ENCODE data around the gene SFI1. TPM values are rescaled to one million over a fixed set of nuclear protein-coding genes. Genes with fewer than 3 reads are reported as not detected.
A peak's percentile ranks its signal among the peaks of the same experiment; 100 is the strongest.

SFI1 gene
- total RNA-seq, 1 donor from 2014 or later = 9.0 TPM

DNA sequence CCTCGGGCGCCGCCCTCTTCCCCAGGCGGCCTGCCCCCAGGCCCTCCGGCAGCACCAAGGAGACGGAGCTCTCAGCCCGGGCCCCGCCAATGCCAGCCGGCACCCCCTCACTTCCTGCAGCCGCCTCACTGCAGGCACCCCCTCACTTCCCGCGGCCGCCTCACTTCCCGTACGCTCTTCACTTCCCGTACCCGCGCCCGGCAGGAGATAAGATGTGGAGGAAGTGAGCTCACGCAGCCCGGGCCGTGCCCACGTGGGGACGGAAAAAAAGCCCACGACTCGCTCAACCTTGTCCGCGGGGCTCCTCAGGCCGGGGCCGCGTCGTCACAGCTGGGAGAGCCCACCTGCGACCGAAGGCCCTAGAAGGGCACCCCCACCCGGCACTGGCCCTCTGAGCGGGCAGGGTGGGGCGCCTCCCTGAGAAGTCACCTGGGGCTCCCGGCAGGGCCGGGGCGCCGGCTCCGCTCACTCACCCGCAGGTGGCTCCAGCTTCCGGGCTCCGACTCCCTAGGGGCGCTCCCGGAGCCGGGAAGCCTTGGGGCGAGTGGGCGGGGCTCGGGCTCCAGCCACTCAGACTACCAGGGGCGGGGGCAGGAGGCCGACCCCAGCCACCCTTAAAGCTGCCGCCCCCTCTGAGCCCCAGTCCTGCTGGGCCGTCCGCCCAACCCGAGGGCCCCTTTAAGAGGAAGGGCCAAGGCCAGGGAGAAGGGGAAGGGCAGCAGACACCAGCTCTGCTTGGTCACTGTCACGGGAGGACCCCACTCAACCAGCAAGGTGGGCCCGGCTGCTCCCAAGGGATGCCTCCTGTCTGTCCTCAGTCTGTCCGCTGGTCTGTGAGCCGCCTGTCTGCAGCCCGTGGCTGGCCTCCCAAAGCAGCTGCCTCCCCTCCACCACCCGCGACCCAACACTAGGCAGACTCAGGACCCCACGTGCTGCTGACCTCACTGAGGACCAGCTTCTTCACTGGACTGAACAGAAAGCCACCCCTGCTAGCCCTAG is 134.3 kb downstream of the SFI1 start:
- peak overlapping the region; percentile 68 for H3K4me3 ChIP-seq (ENCODE audit: low read depth, low read length)
- TF ChIP-seq, protein P1, sequence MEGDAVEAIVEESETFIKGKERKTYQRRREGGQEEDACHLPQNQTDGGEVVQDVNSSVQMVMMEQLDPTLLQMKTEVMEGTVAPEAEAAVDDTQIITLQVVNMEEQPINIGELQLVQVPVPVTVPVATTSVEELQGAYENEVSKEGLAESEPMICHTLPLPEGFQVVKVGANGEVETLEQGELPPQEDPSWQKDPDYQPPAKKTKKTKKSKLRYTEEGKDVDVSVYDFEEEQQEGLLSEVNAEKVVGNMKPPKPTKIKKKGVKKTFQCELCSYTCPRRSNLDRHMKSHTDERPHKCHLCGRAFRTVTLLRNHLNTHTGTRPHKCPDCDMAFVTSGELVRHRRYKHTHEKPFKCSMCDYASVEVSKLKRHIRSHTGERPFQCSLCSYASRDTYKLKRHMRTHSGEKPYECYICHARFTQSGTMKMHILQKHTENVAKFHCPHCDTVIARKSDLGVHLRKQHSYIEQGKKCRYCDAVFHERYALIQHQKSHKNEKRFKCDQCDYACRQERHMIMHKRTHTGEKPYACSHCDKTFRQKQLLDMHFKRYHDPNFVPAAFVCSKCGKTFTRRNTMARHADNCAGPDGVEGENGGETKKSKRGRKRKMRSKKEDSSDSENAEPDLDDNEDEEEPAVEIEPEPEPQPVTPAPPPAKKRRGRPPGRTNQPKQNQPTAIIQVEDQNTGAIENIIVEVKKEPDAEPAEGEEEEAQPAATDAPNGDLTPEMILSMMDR (IDR thresholded peaks at IDR 0.05; ENCODE audit: insufficient read depth, low read length, severe bottlenecking) = peak; percentile 7
- H3K36me3 ChIP-seq (ENCODE audit: control insufficient read depth, insufficient read depth, low read length) = peaks cover 5% of the 10 kb centered on the region
- DNase-seq (ENCODE audit: low read depth) = peak; percentile 51
- FAIRE-seq = no peak
- no peaks in the 10 kb centered on the region for H3K27me3 ChIP-seq (ENCODE audit: control insufficient read depth, insufficient read depth, low read length)

DNA sequence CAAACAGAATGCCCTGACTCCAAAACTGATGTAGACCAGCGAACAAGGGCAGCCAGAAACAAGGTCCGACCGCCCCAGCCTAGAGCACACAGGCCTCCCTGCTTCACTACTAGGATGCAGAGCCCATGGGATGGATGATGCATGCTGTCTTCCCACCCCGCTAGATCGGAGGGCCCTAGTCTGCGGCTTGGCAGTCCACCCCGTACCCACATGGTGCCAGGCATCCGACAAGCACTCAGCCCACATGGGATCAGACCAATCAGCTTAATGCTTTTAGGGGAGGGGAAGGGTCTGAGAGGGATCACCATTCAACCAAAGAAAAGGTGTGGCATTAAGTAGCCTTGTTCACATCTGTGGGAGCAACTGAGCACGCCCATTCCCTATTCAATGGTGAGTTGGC is 135.1 kb downstream of the SFI1 start:
- Histone ChIP-seq H3K4me3 (ENCODE audit: low read depth, low read length) (no peak overlapping the region), H3K36me3 (ENCODE audit: control insufficient read depth, insufficient read depth, low read length) (peaks cover 2% of the 10 kb centered on the region), H3K27me3 (ENCODE audit: control insufficient read depth, insufficient read depth, low read length) (no peaks in the 10 kb centered on the region)
- DNase-seq (ENCODE audit: low read depth) (no peak), FAIRE-seq (no peak)
- TF ChIP-seq, protein P1 (IDR thresholded peaks at IDR 0.05; ENCODE audit: insufficient read depth, low read length, severe bottlenecking) = no peak

DNA sequence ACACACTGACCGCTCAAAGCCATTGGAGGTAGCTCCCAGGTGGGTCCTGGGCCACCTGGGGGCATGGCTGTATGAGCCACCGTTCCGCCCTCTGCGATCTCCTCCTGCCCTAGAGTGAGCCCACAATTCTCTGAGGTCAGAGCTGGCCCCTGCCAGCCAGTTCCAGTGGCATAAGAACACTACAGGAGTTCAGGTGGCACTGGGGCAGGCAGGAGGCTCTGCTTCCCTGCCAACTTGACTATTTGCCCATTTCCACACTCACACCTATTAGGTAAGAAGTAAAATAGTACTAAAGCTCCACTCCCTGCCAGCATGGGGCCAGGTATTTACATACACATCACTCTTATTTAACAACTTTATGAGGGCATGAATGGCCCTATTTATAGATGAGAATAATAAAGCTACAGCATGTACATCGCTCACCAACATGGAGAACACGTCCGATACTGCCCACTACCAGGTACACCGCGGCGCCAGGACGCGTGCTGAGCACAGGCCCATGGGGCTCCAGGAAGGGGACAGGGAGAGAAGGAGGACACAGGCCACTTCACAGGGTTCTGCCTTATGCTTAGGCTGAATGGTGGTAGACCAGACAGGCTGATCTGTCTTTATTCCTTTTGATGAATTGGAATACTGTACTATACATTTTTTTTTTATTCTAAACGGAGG is 139.4 kb downstream of the SFI1 start:
- FAIRE-seq (no peak), DNase-seq (ENCODE audit: low read depth) (no peak)
- no peaks in the 10 kb centered on the region for H3K27me3 ChIP-seq (ENCODE audit: control insufficient read depth, insufficient read depth, low read length)
- no peak overlapping the region for H3K4me3 ChIP-seq (ENCODE audit: low read depth, low read length)
- H3K36me3 ChIP-seq (ENCODE audit: control insufficient read depth, insufficient read depth, low read length) = no peaks in the 10 kb centered on the region
- TF ChIP-seq, protein P1 (IDR thresholded peaks at IDR 0.05; ENCODE audit: insufficient read depth, low read length, severe bottlenecking) = no peak

DNA sequence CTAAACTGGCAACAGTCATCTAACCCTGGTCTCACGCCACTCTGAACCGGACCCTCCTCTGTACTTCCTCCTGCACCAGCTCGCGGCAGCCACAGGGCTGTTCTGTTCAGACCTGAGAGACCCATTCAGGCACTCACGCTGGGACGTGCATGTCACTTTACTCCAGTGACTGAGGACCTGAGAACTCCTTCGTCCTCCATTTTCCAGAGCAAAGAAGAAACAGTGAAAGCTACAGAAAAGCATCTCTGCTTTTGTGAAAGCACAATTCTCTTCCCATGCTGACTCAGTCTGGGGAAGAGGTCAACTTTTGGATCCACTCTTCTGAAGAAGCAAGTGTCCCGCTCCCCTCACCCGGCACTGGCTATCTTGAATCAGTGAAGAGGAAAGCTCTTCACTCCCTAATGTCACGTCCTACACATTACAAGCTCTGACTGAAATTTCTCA is 141.1 kb downstream of the SFI1 start:
- Histone ChIP-seq H3K4me3 (ENCODE audit: low read depth, low read length) (no peak overlapping the region), H3K27me3 (ENCODE audit: control insufficient read depth, insufficient read depth, low read length) (no peaks in the 10 kb centered on the region), H3K36me3 (ENCODE audit: control insufficient read depth, insufficient read depth, low read length) (no peaks in the 10 kb centered on the region)
- TF ChIP-seq, protein P1 (IDR thresholded peaks at IDR 0.05; ENCODE audit: insufficient read depth, low read length, severe bottlenecking) = no peak
- no peak for DNase-seq (ENCODE audit: low read depth)
- no peak for FAIRE-seq

DNA sequence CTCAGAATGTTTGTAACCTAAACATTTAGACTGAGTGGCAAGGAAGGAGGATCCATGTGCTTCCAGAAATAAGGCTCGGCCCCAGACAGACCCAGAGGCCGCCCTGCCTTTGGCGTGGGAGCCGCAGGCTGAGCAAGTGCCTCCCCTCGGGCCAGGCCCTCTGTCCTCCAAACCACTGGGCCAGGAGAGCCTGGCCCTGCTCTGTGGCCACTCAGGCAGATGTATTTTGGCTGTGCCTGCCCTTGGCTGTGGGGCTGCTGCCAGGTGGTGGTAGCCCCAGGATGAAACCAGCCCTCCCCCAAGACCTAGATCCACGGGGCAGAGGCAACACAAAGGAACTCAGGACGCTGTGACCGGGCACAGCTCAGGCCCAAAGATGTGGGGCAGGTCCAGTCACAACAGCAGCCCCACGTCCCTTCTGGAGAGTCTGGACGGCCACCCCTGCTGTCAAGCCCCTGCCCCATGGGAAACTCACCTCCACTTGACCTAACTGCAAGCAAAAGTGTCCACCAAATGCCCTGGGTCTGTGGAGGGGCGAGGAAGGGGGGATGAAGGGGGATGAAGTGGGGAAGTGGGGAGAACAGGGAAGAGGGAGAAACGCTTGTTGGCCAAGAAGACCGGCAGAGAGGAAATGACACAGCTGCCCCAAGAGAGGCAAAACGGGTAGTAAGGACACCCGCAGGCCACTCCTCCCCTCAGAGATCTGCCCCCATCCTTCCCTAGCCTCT is 141.7 kb downstream of the SFI1 start:
- no peak for FAIRE-seq
- peak; percentile 21 for DNase-seq (ENCODE audit: low read depth)
- no peak overlapping the region for H3K4me3 ChIP-seq (ENCODE audit: low read depth, low read length)
- H3K27me3 ChIP-seq (ENCODE audit: control insufficient read depth, insufficient read depth, low read length) = no peaks in the 10 kb centered on the region
- H3K36me3 ChIP-seq (ENCODE audit: control insufficient read depth, insufficient read depth, low read length) = no peaks in the 10 kb centered on the region
- TF ChIP-seq, protein P1 (IDR thresholded peaks at IDR 0.05; ENCODE audit: insufficient read depth, low read length, severe bottlenecking) = no peak

Data from bronchial epithelial cell (primary cell).